Sigmoid colon (tissue), 7 donors: ENCODE measurements around the gene LAMC3. TPM values are rescaled to one million over a fixed set of nuclear protein-coding genes. Genes with fewer than 3 reads are reported as not detected.
"Not testable (repeated sequence)": the region's sequence is repeated elsewhere in the genome, so short reads cannot be mapped to it uniquely, and the experiment has no call there.

Source experiments
- DNase-seq: peaks from one replicate; pipeline ENCODE4 v3.0.0-alpha.2; 2019
- H3K27ac ChIP-seq, 4 donors: fragments of 200-600 bp; sonication (generic); one replicate each; pipeline ENCODE4 v1.5.1; 2016 to 2019; ENCODE audit warnings: mild to moderate bottlenecking in 1 of 4
- H3K27me3 ChIP-seq, 3 donors: fragments of 200-600 bp; sonication (generic); one replicate each; pipeline ENCODE4 v1.5.1; 2019; ENCODE audit warnings: mild to moderate bottlenecking in 1 of 3
- H3K36me3 ChIP-seq, 4 donors: fragments of 200-600 bp; sonication (generic); one replicate each; pipeline ENCODE4 v1.5.1; 2016 to 2019
- H3K4me1 ChIP-seq, 4 donors: fragments of 200-600 bp; sonication (generic); one replicate each; pipeline ENCODE4 v1.5.1; 2017 to 2019
- H3K4me3 ChIP-seq, 4 donors: fragments of 200-600 bp; sonication (generic); one replicate each; pipeline ENCODE4 v1.5.1; 2017 to 2019; ENCODE audit warnings: mild to moderate bottlenecking in 2 of 4, moderate library complexity in 1 of 4
- H3K9me3 ChIP-seq, 4 donors: fragments of 200-600 bp in 3 of 4; sonication (generic) in 3 of 4; one replicate each; pipeline versions ENCODE4 v1.5.1 to v1.6.1; 2013 to 2019
- EP300 ChIP-seq, 4 donors: sonication (generic); formaldehyde crosslinking; IDR thresholded peaks; one replicate each; pipeline ENCODE4 v1.6.1; 2017; ENCODE audit warnings: antibody characterized with exemption in 4 of 4
- POLR2A ChIP-seq, 2 donors: fragments of 450-650 bp; IDR thresholded peaks; one replicate each; pipeline ENCODE4 v1.6.1; 2016; ENCODE audit warnings: antibody characterized with exemption in 2 of 2, mild to moderate bottlenecking in 2 of 2, moderate library complexity in 2 of 2
- POLR2AphosphoS5 ChIP-seq, 4 donors: sonication (generic); formaldehyde crosslinking; IDR thresholded peaks; one replicate each; pipeline ENCODE4 v1.6.1; 2017; ENCODE audit warnings: antibody characterized with exemption in 4 of 4
- WGBS, 2 donors: extraction: QIAGEN DNeasy Blood & Tissue Kit; methylation state at CpG; one replicate each; pipeline ENCODE4 v1.1.7; 2013; 5-methylcytosine and 5-hydroxymethylcytosine counted together
- intact Hi-C: fragments of 100-400 bp; cut with DNase I; formaldehyde crosslinking; loops from one replicate; pipeline ENCODE4 v1.15.1; 2023
- polyA plus RNA-seq, 3 donors: library from polyadenylated mRNA; stranded (reverse); fragments of 200-250 nt; gene quantifications; one replicate each; pipeline ENCODE4 v1.2.3, GENCODE V29; 2013
- total RNA-seq, 4 donors: library from RNA; depleted of rRNA; stranded (reverse); fragments of >200 nt; gene quantifications; one replicate each; pipeline ENCODE4 v1.1.0, GENCODE V29; 2016
- TF ChIP-seq, protein P1 (sequence below), 4 experiments: fragments of 450-650 bp in 3 of 4; fragments of 200-600 bp in 1 of 4; IDR thresholded peaks; one replicate each; pipeline ENCODE4 v1.5.1; 2016 to 2019; ENCODE audit warnings: antibody characterized with exemption in 4 of 4, mild to moderate bottlenecking in 3 of 4, moderate library complexity in 2 of 4
- donor health status: healthy with polysubstance abuse.
- donor health status: Bipolar disorder and iron deficiency.
- donor health status: healthy.

Gene LAMC3
- total and polyA plus RNA-seq, 7 donors = under 0.01 to 1.4 (median 0.46) TPM; not detected in 2

DNA sequence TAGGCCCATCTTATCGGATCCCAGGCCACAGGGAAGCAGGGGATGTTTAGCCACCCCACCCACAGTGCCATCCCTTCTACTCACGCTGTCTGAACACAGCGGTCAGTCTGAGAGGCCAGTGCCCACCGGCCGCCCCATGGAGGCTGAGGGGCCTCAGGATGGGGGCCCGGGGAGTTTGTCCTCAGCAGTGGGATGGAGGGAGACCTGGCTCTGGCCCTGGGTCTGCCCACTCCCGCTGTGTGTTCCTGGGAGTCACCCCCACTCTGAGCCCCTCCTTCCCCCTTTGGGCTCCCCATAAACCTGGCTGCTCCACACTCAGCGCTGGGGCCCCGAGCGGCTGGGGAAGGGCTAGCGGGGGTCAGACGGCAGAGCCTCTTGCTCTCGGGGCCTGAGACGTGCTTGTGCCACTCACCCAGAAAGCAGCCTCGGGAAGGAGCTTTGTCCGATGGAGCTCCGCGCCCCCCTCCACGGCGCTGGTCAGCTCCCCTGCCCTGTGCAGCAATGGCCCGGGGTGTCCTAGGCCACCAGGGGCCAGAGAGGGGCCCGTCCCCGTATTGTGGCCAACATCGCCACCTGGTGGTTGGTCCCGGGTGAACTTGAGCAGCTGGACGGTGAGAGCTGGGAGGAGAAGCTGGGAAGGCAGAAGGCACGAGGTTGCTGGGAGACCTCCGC lies 10.9 kb upstream of the LAMC3 start:
- TF ChIP-seq POLR2A (IDR thresholded peaks at IDR 0.05) (no peak), EP300 (IDR thresholded peaks at IDR 0.05) (no peak), POLR2AphosphoS5 (IDR thresholded peaks at IDR 0.05) (no peak)
- TF ChIP-seq, protein P1, sequence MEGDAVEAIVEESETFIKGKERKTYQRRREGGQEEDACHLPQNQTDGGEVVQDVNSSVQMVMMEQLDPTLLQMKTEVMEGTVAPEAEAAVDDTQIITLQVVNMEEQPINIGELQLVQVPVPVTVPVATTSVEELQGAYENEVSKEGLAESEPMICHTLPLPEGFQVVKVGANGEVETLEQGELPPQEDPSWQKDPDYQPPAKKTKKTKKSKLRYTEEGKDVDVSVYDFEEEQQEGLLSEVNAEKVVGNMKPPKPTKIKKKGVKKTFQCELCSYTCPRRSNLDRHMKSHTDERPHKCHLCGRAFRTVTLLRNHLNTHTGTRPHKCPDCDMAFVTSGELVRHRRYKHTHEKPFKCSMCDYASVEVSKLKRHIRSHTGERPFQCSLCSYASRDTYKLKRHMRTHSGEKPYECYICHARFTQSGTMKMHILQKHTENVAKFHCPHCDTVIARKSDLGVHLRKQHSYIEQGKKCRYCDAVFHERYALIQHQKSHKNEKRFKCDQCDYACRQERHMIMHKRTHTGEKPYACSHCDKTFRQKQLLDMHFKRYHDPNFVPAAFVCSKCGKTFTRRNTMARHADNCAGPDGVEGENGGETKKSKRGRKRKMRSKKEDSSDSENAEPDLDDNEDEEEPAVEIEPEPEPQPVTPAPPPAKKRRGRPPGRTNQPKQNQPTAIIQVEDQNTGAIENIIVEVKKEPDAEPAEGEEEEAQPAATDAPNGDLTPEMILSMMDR (IDR thresholded peaks at IDR 0.05) = peak in 3 of 4 experiments; percentile 35 to 60 (median 55)
- no peak for DNase-seq
- no peak overlapping the region for H3K4me3 ChIP-seq
- H3K36me3 ChIP-seq = no peaks in the 10 kb centered on the region
- H3K27me3 ChIP-seq = peaks cover 0 to 50% (median 29%) of the 10 kb centered on the region in 3 donors
- H3K27ac ChIP-seq = no peak overlapping the region
- H3K4me1 ChIP-seq = no peaks in the 10 kb centered on the region
- intact Hi-C loops = loop anchor here (5.0 kb wide), 1 partner anchor 296 kb away; no protein-coding TSS in a partner anchor
- no peaks in the 10 kb centered on the region for H3K9me3 ChIP-seq
- 40% methylated on average over 28 of the region's 28 CpGs for WGBS, 2 donors

DNA sequence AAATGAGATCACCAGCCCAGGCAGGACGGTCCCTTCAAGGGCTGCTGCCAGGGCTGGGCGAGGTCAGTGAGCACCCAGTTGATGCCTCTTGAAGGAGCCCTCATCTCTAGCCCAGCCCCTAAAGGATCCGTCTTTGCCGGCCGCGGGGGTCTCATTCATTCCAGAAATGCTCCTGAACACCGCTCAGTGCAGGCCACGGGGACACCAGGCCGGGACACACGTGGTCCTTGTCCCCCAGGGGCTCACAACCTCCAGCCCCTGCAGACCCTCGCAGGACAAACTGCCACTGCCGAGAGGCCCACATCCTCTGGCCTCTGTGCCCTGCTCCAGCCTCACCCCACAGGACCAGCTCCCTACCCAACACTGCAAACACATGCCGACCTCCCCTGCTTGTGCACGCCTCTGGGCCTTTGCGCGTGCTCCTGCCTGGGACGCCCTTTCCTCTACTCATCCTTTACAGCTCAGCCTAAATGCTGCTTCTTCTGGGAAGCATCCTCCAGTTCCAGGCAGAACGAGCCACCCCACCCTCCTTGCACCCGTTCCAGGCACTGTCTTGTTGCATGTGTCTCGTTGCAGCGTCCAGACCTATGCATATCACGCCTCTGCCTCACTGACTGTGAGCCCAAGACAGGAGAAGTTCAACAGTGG lies 10.3 kb upstream of the LAMC3 start:
- WGBS, 2 donors = 43 to 64% methylated on average over 22 of the region's 22 CpGs
- intact Hi-C loops = loop anchor here (5.0 kb wide), 1 partner anchor 296 kb away; no protein-coding TSS in a partner anchor
- Histone ChIP-seq H3K27ac (no peak overlapping the region), H3K36me3 (no peaks in the 10 kb centered on the region), H3K4me3 (no peak overlapping the region), H3K27me3 (peaks cover 0 to 48% (median 29%) of the 10 kb centered on the region in 3 donors), H3K9me3 (no peaks in the 10 kb centered on the region), H3K4me1 (no peaks in the 10 kb centered on the region)
- no peak for DNase-seq
- TF ChIP-seq POLR2AphosphoS5 (IDR thresholded peaks at IDR 0.05) = no peak

DNA sequence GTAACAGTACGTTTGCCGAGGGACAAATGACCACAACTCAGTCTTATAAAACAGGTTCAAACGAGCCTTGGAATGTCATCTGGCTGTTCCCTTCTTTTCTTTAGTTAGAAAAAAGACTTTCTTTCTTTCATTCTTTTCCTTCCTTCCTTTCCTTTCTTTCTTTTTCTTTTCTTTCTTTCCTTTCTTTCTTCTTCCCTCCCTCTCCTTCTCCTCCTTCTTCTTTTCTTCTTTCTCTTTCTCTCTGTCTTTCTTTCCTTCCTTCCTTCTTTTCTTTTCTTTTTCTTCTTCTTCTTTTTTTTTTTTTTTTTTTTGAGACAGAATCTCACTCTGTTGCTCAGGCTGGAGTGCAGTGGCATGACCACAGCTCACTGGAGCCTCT lies 9.7 kb upstream of the LAMC3 start:
- Histone ChIP-seq H3K4me3 (no peak overlapping the region), H3K27me3 (peaks cover 0 to 47% (median 29%) of the 10 kb centered on the region in 3 donors), H3K27ac (no peak overlapping the region), H3K36me3 (no peaks in the 10 kb centered on the region), H3K9me3 (no peaks in the 10 kb centered on the region), H3K4me1 (no peaks in the 10 kb centered on the region)
- 42 to 64% methylated on average over 3 of the region's 3 CpGs for WGBS, 2 donors
- TF ChIP-seq, protein P1 (IDR thresholded peaks at IDR 0.05) = no peak
- TF ChIP-seq POLR2A (IDR thresholded peaks at IDR 0.05) (no peak), POLR2AphosphoS5 (IDR thresholded peaks at IDR 0.05) (no peak), EP300 (IDR thresholded peaks at IDR 0.05) (no peak)
- DNase-seq = no peak
- intact Hi-C loops = loop anchor here (5.0 kb wide), 1 partner anchor 297 kb away; no protein-coding TSS in a partner anchor

DNA sequence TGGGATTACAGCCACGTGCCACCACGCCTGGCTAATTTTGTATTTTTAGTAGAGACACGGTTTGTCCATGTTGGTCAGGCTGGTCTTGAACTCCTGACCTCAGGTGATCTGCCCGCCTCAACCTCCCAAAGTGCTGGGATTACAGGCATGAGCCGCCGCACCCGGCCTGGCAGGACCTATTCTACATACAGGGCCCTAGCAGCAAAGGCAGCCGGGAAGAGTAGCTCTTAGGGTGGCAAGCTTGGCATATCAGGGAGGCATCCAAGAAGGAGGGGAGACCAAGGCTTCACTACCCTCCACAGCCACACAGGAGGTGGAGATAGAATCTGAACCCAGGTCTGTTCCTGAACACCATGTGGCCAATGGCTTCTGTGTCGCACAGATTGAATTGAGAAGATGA lies 8.4 kb upstream of the LAMC3 start:
- H3K4me3 ChIP-seq, intact Hi-C loops, H3K36me3 ChIP-seq, H3K4me1 ChIP-seq, DNase-seq, H3K9me3 ChIP-seq, H3K27ac ChIP-seq: not testable (repeated sequence)
- peaks cover 0 to 47% (median 29%) of the 10 kb centered on the region in 3 donors for H3K27me3 ChIP-seq
- WGBS, 2 donors = 85 to 92% methylated on average over 9 of the region's 9 CpGs

DNA sequence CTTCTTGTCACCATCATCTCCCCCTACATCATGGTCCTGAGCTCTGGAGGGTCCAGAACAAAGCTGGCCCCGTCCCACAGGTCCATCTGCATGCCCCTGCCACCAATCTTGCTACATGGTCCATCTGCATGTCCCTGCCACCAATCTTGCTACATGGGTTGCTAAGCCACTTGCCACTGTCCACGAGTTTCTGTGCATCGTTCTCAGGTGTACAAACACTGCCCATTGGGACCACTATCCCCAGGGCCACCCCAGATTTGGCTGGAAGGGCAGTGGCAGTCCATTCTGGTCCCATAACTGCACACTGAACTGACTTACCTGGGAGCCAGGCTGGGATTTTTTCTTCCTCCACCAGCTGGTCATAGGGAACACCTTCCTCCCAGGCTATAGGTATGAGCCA lies 8.0 kb upstream of the LAMC3 start:
- 42 to 63% methylated on average over 3 of the region's 3 CpGs for WGBS, 2 donors
- Histone ChIP-seq H3K4me1 (no peaks in the 10 kb centered on the region), H3K27ac (no peak overlapping the region), H3K4me3 (no peak overlapping the region), H3K36me3 (no peaks in the 10 kb centered on the region), H3K9me3 (no peaks in the 10 kb centered on the region), H3K27me3 (peaks cover 0 to 47% (median 29%) of the 10 kb centered on the region in 3 donors)
- TF ChIP-seq, protein P1 (IDR thresholded peaks at IDR 0.05) = no peak
- TF ChIP-seq POLR2AphosphoS5 (IDR thresholded peaks at IDR 0.05) (no peak), POLR2A (IDR thresholded peaks at IDR 0.05) (no peak), EP300 (IDR thresholded peaks at IDR 0.05) (no peak)
- no peak for DNase-seq
- intact Hi-C loops = no loop called here
